Type B pancreatic cell (in vitro differentiated cells): ENCODE data around the gene TRIM25. TPM values are rescaled to one million over a fixed set of nuclear protein-coding genes. Genes with fewer than 3 reads are reported as not detected.

ENCODE experiments used
- DNase-seq: peaks from one replicate; pipeline ENCODE4 v3.0.0; 2021; ENCODE audit warnings: mixed read lengths; ENCODE audit not compliant: unreplicated experiment; ENCODE audit errors: extremely low spot score
- H3K27ac Mint-ChIP-seq: 2 replicates; pipeline ENCODE4 v1.8.0; 2021; ENCODE audit warnings: mild to moderate bottlenecking, mixed read lengths
- H3K27me3 Mint-ChIP-seq: 2 replicates; pipeline ENCODE4 v1.8.0; 2021; ENCODE audit warnings: mixed read lengths
- H3K36me3 Mint-ChIP-seq: 2 replicates; pipeline ENCODE4 v1.8.0; 2021; ENCODE audit warnings: mixed read lengths
- H3K4me1 Mint-ChIP-seq: one replicate; pipeline ENCODE4 v1.8.0; 2021; ENCODE audit warnings: mixed read lengths; ENCODE audit not compliant: unreplicated experiment
- H3K4me3 Mint-ChIP-seq: 2 replicates; pipeline ENCODE4 v1.8.0; 2021; ENCODE audit warnings: mild to moderate bottlenecking, mixed read lengths
- H3K9me3 Mint-ChIP-seq: 2 replicates; pipeline ENCODE4 v1.8.0; 2021; ENCODE audit warnings: mixed read lengths
- total RNA-seq: library from RNA; stranded (reverse); gene quantifications from 2 replicates; pipeline ENCODE4 v1.2.1, GENCODE V29; 2021; ENCODE audit warnings: low replicate concordance
- TF ChIP-seq, protein P1 (sequence below): fragments of 200-600 bp; sonication (generic); conservative IDR thresholded peaks from 2 replicates; pipeline ENCODE4 v1.5.0; 2021; ENCODE audit warnings: antibody characterized with exemption, mild to moderate bottlenecking

Gene TRIM25
- total RNA-seq, 1 donor from 2014 or later: 43.4 TPM

DNA sequence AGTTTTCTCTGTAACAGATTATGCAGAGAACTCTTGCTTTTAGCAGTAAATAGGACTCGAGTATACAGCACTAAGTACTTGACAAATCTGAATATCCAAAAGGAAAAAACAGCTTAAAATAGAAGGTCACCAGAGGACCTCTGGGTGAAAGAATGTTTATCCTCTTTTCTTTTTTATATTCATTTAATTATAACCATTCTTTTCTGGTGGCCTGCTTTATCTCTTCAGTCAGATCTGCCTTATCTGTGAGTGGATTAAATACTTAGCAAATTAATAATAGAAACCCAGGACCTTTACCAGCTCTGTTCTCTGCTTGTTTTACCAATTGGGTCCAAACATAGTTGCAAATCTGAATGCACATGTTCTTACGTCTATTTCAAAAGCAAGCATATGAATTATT is 71.3 kb downstream of the TRIM25 start:
- TF ChIP-seq, protein P1, sequence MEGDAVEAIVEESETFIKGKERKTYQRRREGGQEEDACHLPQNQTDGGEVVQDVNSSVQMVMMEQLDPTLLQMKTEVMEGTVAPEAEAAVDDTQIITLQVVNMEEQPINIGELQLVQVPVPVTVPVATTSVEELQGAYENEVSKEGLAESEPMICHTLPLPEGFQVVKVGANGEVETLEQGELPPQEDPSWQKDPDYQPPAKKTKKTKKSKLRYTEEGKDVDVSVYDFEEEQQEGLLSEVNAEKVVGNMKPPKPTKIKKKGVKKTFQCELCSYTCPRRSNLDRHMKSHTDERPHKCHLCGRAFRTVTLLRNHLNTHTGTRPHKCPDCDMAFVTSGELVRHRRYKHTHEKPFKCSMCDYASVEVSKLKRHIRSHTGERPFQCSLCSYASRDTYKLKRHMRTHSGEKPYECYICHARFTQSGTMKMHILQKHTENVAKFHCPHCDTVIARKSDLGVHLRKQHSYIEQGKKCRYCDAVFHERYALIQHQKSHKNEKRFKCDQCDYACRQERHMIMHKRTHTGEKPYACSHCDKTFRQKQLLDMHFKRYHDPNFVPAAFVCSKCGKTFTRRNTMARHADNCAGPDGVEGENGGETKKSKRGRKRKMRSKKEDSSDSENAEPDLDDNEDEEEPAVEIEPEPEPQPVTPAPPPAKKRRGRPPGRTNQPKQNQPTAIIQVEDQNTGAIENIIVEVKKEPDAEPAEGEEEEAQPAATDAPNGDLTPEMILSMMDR: no peak
- Mint-ChIP-seq H3K27ac (no peak overlapping the region), H3K9me3 (no peaks in the 10 kb centered on the region), H3K36me3 (peaks cover 21% of the 10 kb centered on the region), H3K4me1 (no peaks in the 10 kb centered on the region), H3K4me3 (no peak overlapping the region), H3K27me3 (no peaks in the 10 kb centered on the region)
- DNase-seq: no peak

DNA sequence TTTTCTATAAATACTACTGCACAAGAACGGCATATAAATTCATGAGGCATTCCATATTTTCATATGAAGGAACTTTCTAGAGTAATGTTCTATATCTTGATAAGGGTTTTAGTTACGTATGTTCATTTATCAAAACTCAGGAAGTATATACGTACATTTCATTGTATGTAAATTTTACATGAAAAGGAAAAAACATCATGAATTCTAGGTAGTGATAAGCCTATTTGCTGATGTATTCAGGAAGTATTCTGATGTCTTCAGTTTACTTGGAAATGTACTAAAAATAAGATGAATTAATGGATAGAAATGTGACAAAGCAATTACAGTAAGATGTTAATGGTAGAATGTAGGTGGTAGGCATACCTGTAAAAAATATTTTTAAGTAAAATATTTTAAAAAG is 75.2 kb downstream of the TRIM25 start:
- TF ChIP-seq, protein P1: no peak
- H3K36me3 Mint-ChIP-seq: peaks cover 16% of the 10 kb centered on the region

More for the DNA sequence above, 75.2 kb downstream of the TRIM25 start:
- Mint-ChIP-seq H3K9me3 (no peaks in the 10 kb centered on the region), H3K4me1 (peaks cover 8% of the 10 kb centered on the region), H3K27me3 (no peaks in the 10 kb centered on the region), H3K27ac (no peak overlapping the region), H3K4me3 (no peak overlapping the region)
- DNase-seq: no peak

Other genes with a start within 250 kb of the TRIM25 start
- 2.0 and 4.1 TPM in 2 replicates for gene C17orf67, start 80.1 kb downstream of the TRIM25 start, total RNA-seq
- gene DGKE, start 79.9 kb downstream of the TRIM25 start, total RNA-seq: 5.3 and 6.9 TPM in 2 replicates
- gene COIL, start 47.0 kb upstream of the TRIM25 start, total RNA-seq: 23.3 and 26.5 TPM in 2 replicates
- gene SCPEP1, start 64.1 kb upstream of the TRIM25 start, total RNA-seq: 26.9 and 53.5 TPM in 2 replicates
- 42.6 and 43.6 TPM in 2 replicates for gene AKAP1, start 171.2 kb upstream of the TRIM25 start, total RNA-seq